Epithelial cell of esophagus (primary cell): Measurements from ENCODE around the gene SLC37A3.

Experiments
- DNase-seq: peaks from one replicate; pipeline ENCODE4 v3.0.0; 2010; ENCODE audit warnings: low read depth
- H3K4me3 ChIP-seq: 2 replicates; pipeline ENCODE4 v1.5.1; 2011; ENCODE audit warnings: mild to moderate bottlenecking, low read length, control low read depth
- CTCF ChIP-seq: IDR thresholded peaks from 2 replicates; pipeline ENCODE4 v1.5.1; 2011; ENCODE audit warnings: low read depth, mild to moderate bottlenecking, low read length, control low read depth, inconsistent platforms; ENCODE audit not compliant: insufficient read depth; ENCODE audit errors: missing control alignments

Gene SLC37A3

DNA sequence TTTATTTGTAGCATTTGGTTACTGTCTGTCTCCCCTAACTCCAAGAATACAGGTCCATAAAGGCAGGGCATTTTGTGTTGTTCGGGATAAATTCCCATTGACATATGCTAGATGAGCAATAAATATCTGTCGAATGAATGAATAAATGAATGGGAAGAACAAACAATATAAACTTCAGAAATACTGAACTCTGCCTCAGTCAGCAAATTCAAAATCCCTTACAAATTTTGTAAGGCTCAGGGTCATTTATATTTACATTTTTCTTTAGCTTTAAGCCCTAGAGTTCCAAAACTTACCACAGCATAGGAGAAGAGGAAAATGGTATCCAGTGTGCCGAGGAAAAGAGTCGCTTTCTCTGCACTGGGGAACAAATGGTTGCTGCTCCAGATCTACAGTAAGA is 29.0 kb downstream of the SLC37A3 start:
- H3K4me3 ChIP-seq: no peak overlapping the region
- TF ChIP-seq CTCF: no peak
- DNase-seq: no peak

GRCh38 chr7:140367528-140367927 is 30.8 kb downstream of the SLC37A3 start:
- no peak for DNase-seq

DNA sequence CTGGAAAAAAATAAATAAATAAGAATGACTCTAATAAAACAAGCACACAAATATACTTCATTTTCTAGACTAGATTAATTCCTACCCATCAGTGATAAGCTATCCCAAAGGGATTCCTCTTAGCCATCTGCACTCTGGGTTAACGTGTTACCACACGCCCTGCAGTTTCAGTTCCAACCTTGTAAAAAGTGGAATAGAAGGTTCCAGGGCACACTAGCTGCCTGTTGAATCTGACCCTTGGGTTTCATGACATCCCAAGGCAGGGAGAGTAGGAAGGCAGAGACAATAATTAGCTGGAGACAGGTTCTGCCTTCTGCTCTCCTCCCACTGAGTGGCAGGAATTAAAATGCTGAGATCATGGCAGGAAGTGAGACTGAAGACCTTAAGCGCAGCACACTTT is 33.5 kb downstream of the SLC37A3 start:
- TF ChIP-seq CTCF: no peak
- DNase-seq: peak; percentile 70
- H3K4me3 ChIP-seq: no peak overlapping the region

More at GRCh38 chr7:140367528-140367927, 30.8 kb downstream of the SLC37A3 start:
- no peak for TF ChIP-seq CTCF
- H3K4me3 ChIP-seq: no peak overlapping the region

DNA sequence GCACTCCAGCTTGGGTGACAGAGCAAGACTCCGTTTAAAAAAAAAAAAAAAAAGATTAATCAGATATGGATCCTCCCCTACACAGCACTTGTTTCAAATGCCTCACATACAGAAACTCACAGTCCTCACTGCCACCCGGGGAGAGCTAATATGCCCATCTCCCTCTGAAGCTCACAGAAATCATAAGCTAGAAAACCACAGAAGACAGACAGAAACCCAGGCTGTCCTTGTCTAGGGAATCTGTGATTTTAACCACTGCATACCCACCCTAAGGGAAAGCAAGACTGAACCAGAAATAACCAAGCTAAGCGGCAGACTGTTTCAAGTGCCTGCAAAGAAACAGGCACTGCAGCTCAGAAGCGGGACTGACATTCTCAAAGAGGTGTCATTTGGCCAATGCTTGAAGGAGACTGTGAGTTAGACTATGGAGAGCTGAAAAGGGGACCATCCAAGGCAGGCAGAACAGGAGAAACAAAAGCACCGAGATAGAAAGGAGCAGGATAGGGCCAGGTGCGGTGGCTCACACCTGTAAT is 37.6 kb downstream of the SLC37A3 start:
- TF ChIP-seq CTCF: no peak
- DNase-seq: no peak
- H3K4me3 ChIP-seq: no peak overlapping the region

DNA sequence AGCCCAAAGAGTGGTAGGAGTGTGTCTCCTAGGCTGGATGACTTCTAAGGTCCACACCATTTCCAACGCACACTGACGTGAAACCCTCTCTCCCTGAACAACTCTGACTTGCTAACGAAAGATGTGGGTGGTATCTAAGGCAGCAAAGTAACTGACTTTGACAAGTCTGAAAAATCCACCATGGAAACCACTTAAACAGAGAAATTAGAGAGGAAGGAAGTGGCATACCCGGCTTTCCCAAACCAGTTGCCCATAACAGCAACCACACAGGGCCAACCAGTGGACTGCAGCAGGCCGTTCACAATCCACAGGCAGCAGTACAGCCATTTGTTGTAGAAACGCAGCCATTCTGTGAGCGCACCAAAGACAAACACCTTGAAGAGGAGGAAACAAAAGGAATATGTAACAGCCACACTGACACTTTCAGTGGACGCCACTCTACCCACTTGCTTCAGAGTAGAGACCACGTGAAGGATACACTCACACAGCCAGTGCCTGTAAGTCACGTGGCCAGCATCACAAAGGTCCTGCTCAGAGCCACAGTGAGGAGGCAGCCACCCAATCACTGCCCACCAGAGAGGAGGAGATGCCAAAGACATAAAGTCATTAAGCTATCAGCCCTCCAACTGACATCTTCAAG is 39.8 kb downstream of the SLC37A3 start:
- DNase-seq: no peak
- TF ChIP-seq CTCF: no peak
- H3K4me3 ChIP-seq: no peak overlapping the region

DNA sequence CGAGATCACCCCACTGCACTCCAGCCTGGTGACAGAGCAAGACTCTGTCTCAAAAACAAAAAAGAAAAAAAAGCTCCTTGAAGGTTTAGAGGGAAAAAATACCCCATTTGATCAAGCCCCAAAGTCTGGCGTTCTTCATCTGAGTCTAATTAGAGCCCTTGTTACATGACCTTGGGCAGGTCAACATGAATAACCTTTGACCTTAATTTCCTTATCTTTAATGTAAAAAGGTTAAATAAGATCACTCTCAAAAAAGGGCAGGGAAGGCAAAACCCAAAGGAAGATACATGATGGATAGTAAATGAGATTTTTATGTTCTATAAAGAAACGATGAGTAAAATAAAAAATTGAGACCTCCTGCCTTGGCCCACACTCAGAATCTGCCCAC is 40.3 kb downstream of the SLC37A3 start:
- no peak for DNase-seq
- TF ChIP-seq CTCF: no peak
- no peak overlapping the region for H3K4me3 ChIP-seq

- H3K4me3 ChIP-seq: no peak overlapping the region
- no peak for DNase-seq
- TF ChIP-seq CTCF: no peak
These were observed 48.3 kb downstream of the SLC37A3 start for GRCh38 chr7:140350056-140350455.
